Spleen (tissue), 11 donors: ENCODE measurements around the gene MYEOV. TPM values are rescaled to one million over a fixed set of nuclear protein-coding genes. Genes with fewer than 3 reads are reported as not detected.

ENCODE experiments used
- DNase-seq: peaks from one replicate; pipeline ENCODE4 v3.0.0-alpha.2; 2020
- H3K27ac ChIP-seq, 8 donors: fragments of 200-600 bp; sonication (generic) in 7 of 8; 1 replicate in 4 of 8; 2 replicates in 4 of 8; pipeline versions ENCODE4 v1.5.0 to v1.8.0; 2016 to 2021; ENCODE audit warnings: inconsistent platforms in 4 of 8, mild to moderate bottlenecking in 4 of 8, moderate library complexity in 1 of 8
- H3K27me3 ChIP-seq, 7 donors: fragments of 200-600 bp; sonication (generic) in 6 of 7; replicated peaks in 1 of 7; 1 replicate in 4 of 7; 2 replicates in 3 of 7; pipeline versions ENCODE4 v1.5.0 to v1.8.0; 2016 to 2021; ENCODE audit warnings: inconsistent platforms in 3 of 7, mild to moderate bottlenecking in 1 of 7
- H3K36me3 ChIP-seq, 6 donors: fragments of 200-600 bp; sonication (generic) in 5 of 6; 1 replicate in 4 of 6; 2 replicates in 2 of 6; pipeline versions ENCODE4 v1.5.0 to v1.8.0; 2016 to 2021; ENCODE audit warnings: inconsistent platforms in 2 of 6
- H3K4me1 ChIP-seq, 6 donors: fragments of 200-600 bp; sonication (generic) in 5 of 6; 1 replicate in 3 of 6; 2 replicates in 3 of 6; pipeline versions ENCODE4 v1.5.0 to v1.8.0; 2016 to 2021; ENCODE audit warnings: inconsistent platforms in 3 of 6
- H3K4me3 ChIP-seq, 8 donors: fragments of 200-600 bp; sonication (generic) in 7 of 8; 1 replicate in 4 of 8; 2 replicates in 4 of 8; pipeline versions ENCODE4 v1.5.0 to v1.8.0; 2016 to 2021; ENCODE audit warnings: inconsistent platforms in 4 of 8, mild to moderate bottlenecking in 4 of 8, moderate library complexity in 2 of 8
- H3K9me3 ChIP-seq, 8 donors: fragments of 200-600 bp; sonication (generic) in 7 of 8; 1 replicate in 4 of 8; 2 replicates in 4 of 8; pipeline versions ENCODE4 v1.5.0 to v1.8.0; 2016 to 2021; ENCODE audit warnings: inconsistent platforms in 4 of 8
- CTCF ChIP-seq, 11 experiments: fragments of 200-600 bp in 7 of 11; fragments of 450-650 bp in 4 of 11; sonication (generic) in 4 of 11; IDR thresholded peaks in 8 of 11; conservative IDR thresholded peaks in 3 of 11; 1 replicate in 7 of 11; 2 replicates in 4 of 11; pipeline versions ENCODE4 v1.4.0 to v1.8.0; 2016 to 2021; ENCODE audit warnings: antibody characterized with exemption in 11 of 11, inconsistent platforms in 4 of 11, mild to moderate bottlenecking in 1 of 11
- POLR2A ChIP-seq, 3 donors: fragments of 450-650 bp; IDR thresholded peaks; one replicate each; pipeline ENCODE4 v1.5.1; 2017; ENCODE audit warnings: antibody characterized with exemption in 3 of 3, mild to moderate bottlenecking in 1 of 3
- POLR2AphosphoS5 ChIP-seq, 3 donors: sonication (generic); formaldehyde crosslinking; IDR thresholded peaks; one replicate each; pipeline ENCODE4 v1.5.1; 2017; ENCODE audit warnings: antibody characterized with exemption in 3 of 3
- WGBS, 5 donors: extraction: QIAGEN DNeasy Blood & Tissue Kit in 3 of 5; methylation state at CpG; one replicate each; pipeline versions ENCODE4 v1.1.5 to v1.1.7; 2013 to 2018; 5-methylcytosine and 5-hydroxymethylcytosine counted together
- intact Hi-C: fragments of 100-400 bp; cut with DNase I; formaldehyde crosslinking; loops from one replicate; pipeline ENCODE4 v1.15.0; 2023; ENCODE audit warnings: low total_unique reads
- polyA plus RNA-seq, 3 donors: library from polyadenylated mRNA; stranded (reverse); fragments of 200-250 nt; gene quantifications; one replicate each; pipeline ENCODE4 v1.2.1, GENCODE V29; 2013
- total RNA-seq, 7 donors: library from RNA; depleted of rRNA in 3 of 7; stranded (reverse); fragments of >200 nt in 3 of 7; fragmentation: NEBNext Ultra II Directional in 4 of 7; extraction: Animal tissue kit (Norgen Biotek cat#: 25700) in 4 of 7; gene quantifications; one replicate each; pipeline versions ENCODE4 v1.1.0 to v1.2.1, GENCODE V29; 2016 to 2021
- donor health status: healthy with polysubstance abuse.
- donor health status: DM: no; HTN: no; CAD: no; lungs with moderate emphysema.
- donor health status: DM: no; HTN: no; CAD: no.
- donor health status: Bipolar disorder and iron deficiency.
- donor health status: healthy.
- donor health status: DM: no; HTN: no; CAD: no.
- donor health status: DM: yes; HTN: yes; CAD: no.

The MYEOV gene
- total and polyA plus RNA-seq, 10 donors: 0.06 to 1.4 (median 0.47) TPM; not detected in 2

GRCh38 chr11:69262918-69263735 is 30.8 kb upstream of the MYEOV start:
- intact Hi-C loops: no loop called here
- H3K36me3 ChIP-seq: no peaks in the 10 kb centered on the region
- DNase-seq: no peak
- peaks cover 0 to 10% (median 0%) of the 10 kb centered on the region in 8 donors for H3K9me3 ChIP-seq
- WGBS, 5 donors: 67 to 83% (median 76%) methylated on average over 7 of the region's 8 CpGs
- H3K27me3 ChIP-seq: no peaks in the 10 kb centered on the region
- H3K4me1 ChIP-seq: peaks cover 0 to 13% (median 3%) of the 10 kb centered on the region in 6 donors
- TF ChIP-seq POLR2AphosphoS5 (IDR thresholded peaks at IDR 0.05) (no peak), CTCF (IDR thresholded peaks at IDR 0.05 in 8 of 11, conservative IDR thresholded peaks at IDR 0.05 in 3 of 11) (no peak), POLR2A (IDR thresholded peaks at IDR 0.05) (no peak)
- no peak overlapping the region for H3K4me3 ChIP-seq
- no peak overlapping the region for H3K27ac ChIP-seq

- no peak for DNase-seq
- no peak overlapping the region for H3K27ac ChIP-seq
- 63 to 87% (median 77%) methylated on average over 3 of the region's 3 CpGs for WGBS, 5 donors
- H3K27me3 ChIP-seq: no peaks in the 10 kb centered on the region
- H3K9me3 ChIP-seq: peaks cover 0 to 10% (median 0%) of the 10 kb centered on the region in 8 donors
- TF ChIP-seq CTCF (IDR thresholded peaks at IDR 0.05 in 8 of 11, conservative IDR thresholded peaks at IDR 0.05 in 3 of 11) (no peak), POLR2A (IDR thresholded peaks at IDR 0.05) (no peak), POLR2AphosphoS5 (IDR thresholded peaks at IDR 0.05) (no peak)
- peaks cover 0 to 19% (median 4%) of the 10 kb centered on the region in 6 donors for H3K4me1 ChIP-seq
- H3K36me3 ChIP-seq: no peaks in the 10 kb centered on the region
- no peak overlapping the region for H3K4me3 ChIP-seq
- intact Hi-C loops: no loop called here
Measured at GRCh38 chr11:69263736-69264052, 30.3 kb upstream of the MYEOV start.

GRCh38 chr11:69264486-69264885 is 29.5 kb upstream of the MYEOV start:
- Histone ChIP-seq H3K9me3 (peaks cover 0 to 10% (median 0%) of the 10 kb centered on the region in 8 donors), H3K36me3 (no peaks in the 10 kb centered on the region), H3K27me3 (no peaks in the 10 kb centered on the region), H3K4me1 (peaks cover 0 to 20% (median 4%) of the 10 kb centered on the region in 6 donors), H3K4me3 (no peak overlapping the region), H3K27ac (no peak overlapping the region)
- 64 to 81% (median 75%) methylated on average over 3 to 4 of the region's 4 CpGs for WGBS, 5 donors
- DNase-seq: peak; percentile 57
- no peak for TF ChIP-seq POLR2AphosphoS5 (IDR thresholded peaks at IDR 0.05)
- intact Hi-C loops: no loop called here

- no peak for DNase-seq
- no peak for TF ChIP-seq CTCF (IDR thresholded peaks at IDR 0.05 in 8 of 11, conservative IDR thresholded peaks at IDR 0.05 in 3 of 11)
- no peak for TF ChIP-seq POLR2AphosphoS5 (IDR thresholded peaks at IDR 0.05)
- no peak for TF ChIP-seq POLR2A (IDR thresholded peaks at IDR 0.05)
- no peak overlapping the region for H3K27ac ChIP-seq
- 87 to 93% (median 90%) methylated on average over 6 of the region's 6 CpGs for WGBS, 5 donors
- H3K36me3 ChIP-seq: no peaks in the 10 kb centered on the region
- intact Hi-C loops: no loop called here
- peaks cover 0 to 3% (median 0%) of the 10 kb centered on the region in 8 donors for H3K9me3 ChIP-seq
- H3K4me3 ChIP-seq: no peak overlapping the region
- H3K4me1 ChIP-seq: peaks cover 0 to 20% (median 4%) of the 10 kb centered on the region in 6 donors
- no peaks in the 10 kb centered on the region for H3K27me3 ChIP-seq
Measured at GRCh38 chr11:69265210-69265609, 28.7 kb upstream of the MYEOV start.
